HepG2 (cell line): Measurements from ENCODE around the gene FAM174C. TPM values are rescaled to one million over a fixed set of nuclear protein-coding genes. Genes with fewer than 3 reads are reported as not detected.

Source experiments
- AGO1 ChIP-seq: fragments of 200-400 bp; formaldehyde crosslinking; IDR thresholded peaks from 2 replicates; pipeline ENCODE4 v1.6.1; 2017; ENCODE audit warnings: mild to moderate bottlenecking, low read depth, low read length, moderate library complexity; ENCODE audit not compliant: poor library complexity, severe bottlenecking
- ASH2L ChIP-seq: fragments of 300-600, 200-600 bp; sonication (generic); IDR thresholded peaks from 2 replicates; pipeline ENCODE4 v1.7.0; 2017; ENCODE audit warnings: low read depth, mild to moderate bottlenecking, moderate library complexity, mixed read lengths, low read length; ENCODE audit not compliant: insufficient read length
- CCDC6 ChIP-seq: sonication (generic); formaldehyde crosslinking; IDR thresholded peaks from 2 replicates; pipeline ENCODE4 v1.8.1; 2022; ENCODE audit warnings: mild to moderate bottlenecking, missing genetic modification reagents, moderate library complexity
- CHD2 ChIP-seq: IDR thresholded peaks from 2 replicates; pipeline ENCODE4 v1.6.1; 2011; ENCODE audit warnings: low read depth, low read length, improper control_type of control experiment
- CREB1 ChIP-seq, 2 experiments: fragments of 450-650 bp in 1 of 2; IDR thresholded peaks; 2 replicates each; pipeline ENCODE4 v1.6.1; 2016 to 2017; ENCODE audit warnings: control low read depth in 1 of 2, mild to moderate bottlenecking in 1 of 2, missing compliant biosample characterization in 1 of 2, missing genetic modification characterization in 1 of 2
- GMEB2 ChIP-seq: IDR thresholded peaks from 2 replicates; pipeline ENCODE4 v1.6.1; 2016; ENCODE audit warnings: missing biosample characterization, missing genetic modification reagents, low read depth
- HCFC1 ChIP-seq: fragments of 150-350 bp; IDR thresholded peaks from 2 replicates; pipeline ENCODE4 v1.6.1; 2014; ENCODE audit warnings: low read depth, low read length
- HDAC1 ChIP-seq: sonication (generic); formaldehyde crosslinking; IDR thresholded peaks from 2 replicates; pipeline ENCODE4 v1.5.1; 2020; ENCODE audit warnings: mild to moderate bottlenecking, missing genetic modification reagents
- HES4 ChIP-seq: sonication (generic); formaldehyde crosslinking; IDR thresholded peaks from 2 replicates; pipeline ENCODE4 v1.9.0; 2021; ENCODE audit warnings: mild to moderate bottlenecking, missing genetic modification reagents, borderline replicate concordance
- MAZ ChIP-seq, 2 experiments: sonication (generic) in 1 of 2; formaldehyde crosslinking in 1 of 2; IDR thresholded peaks; 2 replicates each; pipeline versions ENCODE4 v1.5.0 to v1.6.1; 2012 to 2020; ENCODE audit warnings: low read depth in 2 of 2, mild to moderate bottlenecking in 2 of 2, borderline replicate concordance in 1 of 2, improper control_type of control experiment in 1 of 2, low read length in 1 of 2, missing genetic modification reagents in 1 of 2, moderate library complexity in 1 of 2
- PATZ1 ChIP-seq: sonication (generic); formaldehyde crosslinking; IDR thresholded peaks from 2 replicates; pipeline ENCODE4 v1.4.0; 2020; ENCODE audit warnings: missing genetic modification reagents
- PRDM15 ChIP-seq: sonication (generic); formaldehyde crosslinking; IDR thresholded peaks from 2 replicates; pipeline ENCODE4 v1.4.0; 2020; ENCODE audit warnings: missing genetic modification reagents
- SP4 ChIP-seq: sonication (generic); formaldehyde crosslinking; IDR thresholded peaks from 2 replicates; pipeline ENCODE4 v1.8.1; 2023; ENCODE audit warnings: mild to moderate bottlenecking, missing genetic modification reagents
- TP53 ChIP-seq: sonication (generic); formaldehyde crosslinking; conservative IDR thresholded peaks from 2 replicates; pipeline ENCODE4 v1.4.0; 2020; ENCODE audit warnings: missing genetic modification reagents
- UBTF ChIP-seq: sonication (generic); formaldehyde crosslinking; IDR thresholded peaks from 2 replicates; pipeline ENCODE4 v1.4.0; 2020; ENCODE audit warnings: mild to moderate bottlenecking, missing genetic modification reagents
- ZFP82 ChIP-seq: sonication (generic); formaldehyde crosslinking; IDR thresholded peaks from 2 replicates; pipeline ENCODE4 v1.5.1; 2020; ENCODE audit warnings: mild to moderate bottlenecking, missing genetic modification reagents, borderline replicate concordance
- polyA plus RNA-seq, 8 experiments: library from polyadenylated mRNA; depleted of rRNA in 3 of 8; stranded (reverse) in 7 of 8; unstranded in 1 of 8; fragments of >200 nt; fragmentation: Illumina TruSeq in 4 of 8; extraction: Trizol in 4 of 8; gene quantifications; 2 replicates each; pipeline versions ENCODE4 v1.2.1 to v1.2.3, GENCODE V29; 2011 to 2016; ENCODE audit warnings: low read depth in 4 of 8, missing spikeins in 1 of 8, mixed read lengths in 1 of 8; ENCODE audit not compliant: insufficient read depth in 1 of 8
- total RNA-seq, 5 experiments: library from RNA; depleted of rRNA; stranded (reverse); fragments of >200 nt; fragmentation: Illumina TruSeq; extraction: Trizol; gene quantifications; 2 replicates each; pipeline ENCODE4 v1.2.3, GENCODE V29; 2016; ENCODE audit warnings: low read depth in 1 of 5

FAM174C gene
- total and polyA plus RNA-seq, 2 of the 13 experiments (the other 11 are each of a cell fraction or from before 2014, with no cell fraction given) = 19.5 to 31.3 TPM

GRCh38 chr19:1239796-1240737 lies 35.3 kb upstream of the FAM174C start (continued):
- peak; percentile 64; the same call in 1 of the 2 replicates for TF ChIP-seq HES4 (CRISPR knock-in tag)
- TF ChIP-seq AGO1 = peak; percentile 42
- TF ChIP-seq SP4 (CRISPR knock-in tag) = peak; percentile 50; the same call in 1 of the 2 replicates
- TF ChIP-seq PRDM15 (CRISPR knock-in tag) = 0 out of 2 replicates have a peak, but pooled peaks have one; percentile 61
- no peak for TF ChIP-seq TP53
- peak; percentile 26; the same call in 1 of the 2 replicates for TF ChIP-seq HDAC1
- no peak for TF ChIP-seq ASH2L
- TF ChIP-seq UBTF (CRISPR knock-in tag) = peak; percentile 40; the same call in 1 of the 2 replicates
- TF ChIP-seq MAZ (IDR thresholded peaks at IDR 0.05; ENCODE audit: borderline replicate concordance, low read depth, low read length) = peak; percentile 92
- peak; percentile 81 for TF ChIP-seq MAZ (CRISPR knock-in tag; IDR thresholded peaks at IDR 0.05; ENCODE audit: low read depth)
- peak; percentile 44; the same call in 1 of the 2 replicates for TF ChIP-seq CHD2
- 0 out of 2 replicates have a peak, but pooled peaks have one; percentile 53 for TF ChIP-seq ZFP82 (CRISPR knock-in tag)
- peak; percentile 17; the same call in 1 of the 2 replicates for TF ChIP-seq HCFC1
- peak; percentile 29; the same call in 1 of the 2 replicates for TF ChIP-seq GMEB2 (CRISPR knock-in tag)
- TF ChIP-seq PATZ1 (CRISPR knock-in tag) = peak; percentile 87
- peak; percentile 99 for TF ChIP-seq CREB1 (IDR thresholded peaks at IDR 0.05)
- no peak for TF ChIP-seq CREB1 (CRISPR knock-in tag; IDR thresholded peaks at IDR 0.05)
- peak; percentile 89; the same call in 1 of the 2 replicates for TF ChIP-seq CCDC6 (CRISPR knock-in tag)
